Glomerular visceral epithelial cell (primary cell): ENCODE measurements around the gene INVS.
"Not testable (repeated sequence)": the region's sequence is repeated elsewhere in the genome, so short reads cannot be mapped to it uniquely, and the experiment has no call there.

ENCODE experiments used
- DNase-seq: peaks from one replicate; pipeline ENCODE4 v3.0.0-alpha.2; 2016; ENCODE audit errors: extremely low spot score

INVS gene

DNA sequence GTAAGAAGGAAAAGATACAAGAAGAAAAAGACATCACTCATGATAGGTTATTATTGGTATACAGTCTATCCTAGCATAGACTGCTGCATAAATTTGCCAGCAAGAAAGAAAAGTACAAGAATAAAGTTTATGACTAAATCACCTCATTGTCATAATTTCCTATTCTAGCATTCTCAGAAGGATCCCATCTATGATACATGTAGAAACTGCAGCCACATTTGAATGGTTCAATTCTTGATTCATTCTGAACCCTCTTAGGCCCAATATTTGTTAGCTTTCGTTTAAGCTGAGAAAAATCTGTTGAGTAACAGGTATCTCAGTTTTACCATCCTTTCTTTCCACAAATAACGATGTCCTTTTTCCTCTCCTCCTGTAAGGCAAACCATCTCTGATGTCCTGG, 21.2 kb downstream of the INVS start:
- no peak for DNase-seq

DNA sequence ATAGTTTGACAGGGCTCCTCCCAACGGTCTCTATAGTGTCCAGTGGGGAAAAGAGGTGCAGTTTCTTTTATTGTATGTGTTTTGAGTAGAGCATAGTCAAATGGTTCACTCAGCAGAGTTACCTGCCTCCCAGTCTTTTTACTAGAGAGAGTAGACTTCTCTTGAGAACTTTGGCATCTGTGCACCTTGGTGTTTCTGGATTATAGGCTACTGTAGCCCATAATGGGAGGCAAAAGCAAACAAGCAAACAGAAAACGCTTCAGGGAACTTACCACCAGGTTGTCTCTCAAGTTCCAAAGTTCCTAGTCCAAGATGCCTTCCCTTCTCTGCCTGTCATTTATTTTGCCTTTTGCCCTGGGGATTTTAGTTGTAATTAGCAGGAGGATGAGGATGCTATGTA, 26.2 kb downstream of the INVS start:
- no peak for DNase-seq

DNA sequence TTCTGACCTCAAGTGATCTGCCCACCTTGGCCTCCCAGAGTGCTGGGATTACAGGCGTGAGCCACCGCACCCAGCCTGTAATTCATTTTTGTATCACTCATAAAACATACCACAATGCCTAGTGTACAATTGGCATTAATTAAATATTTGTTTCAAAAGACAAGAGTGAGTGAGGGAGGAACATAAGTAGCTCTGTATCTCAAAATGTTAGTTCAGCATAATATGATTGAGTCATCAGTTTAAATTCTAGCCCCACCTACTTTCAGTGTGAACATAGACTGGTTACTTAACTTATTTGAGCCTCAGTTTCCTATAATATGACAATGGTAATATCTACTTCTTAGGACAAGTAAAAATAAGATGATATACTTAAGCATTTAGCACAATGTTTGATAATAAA, 26.9 kb downstream of the INVS start:
- no peak for DNase-seq

DNA sequence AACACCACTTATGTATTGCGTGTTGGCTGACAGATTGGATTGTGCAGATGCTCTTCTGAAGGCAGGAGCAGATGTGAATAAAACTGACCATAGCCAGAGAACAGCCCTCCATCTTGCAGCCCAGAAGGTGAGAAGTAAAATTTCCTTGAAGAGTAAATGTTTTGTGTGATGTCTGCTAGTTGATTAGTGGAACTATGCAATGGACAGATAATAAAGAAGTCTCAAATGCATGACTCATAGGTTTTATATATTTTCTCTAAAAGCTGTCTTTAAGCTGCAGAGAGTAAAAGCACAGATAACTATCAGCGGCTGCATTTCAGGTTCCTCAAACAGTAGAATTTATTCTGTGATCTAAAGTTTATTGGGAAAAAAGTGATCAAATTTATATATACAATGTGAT, 27.4 kb downstream of the INVS start:
- DNase-seq = no peak

DNA sequence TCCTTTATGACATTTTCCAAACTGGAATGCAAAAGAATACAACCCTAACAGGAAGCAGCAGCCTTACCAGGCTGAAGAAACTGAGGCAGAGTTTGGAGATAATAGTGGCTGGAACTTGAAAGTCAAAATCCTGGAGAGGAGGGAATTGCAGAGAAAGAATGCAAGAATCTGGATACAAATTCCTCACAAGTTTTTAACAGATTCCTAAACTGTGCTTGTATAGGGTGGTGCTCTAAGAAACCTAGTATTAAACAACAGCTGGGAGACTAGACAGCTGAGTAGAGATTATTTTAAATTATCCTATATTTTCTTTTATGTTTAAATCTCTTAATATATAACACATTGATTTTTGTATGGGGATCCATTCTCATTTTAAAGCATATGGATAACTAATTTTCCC, 30.7 kb downstream of the INVS start:
- DNase-seq = no peak

DNA sequence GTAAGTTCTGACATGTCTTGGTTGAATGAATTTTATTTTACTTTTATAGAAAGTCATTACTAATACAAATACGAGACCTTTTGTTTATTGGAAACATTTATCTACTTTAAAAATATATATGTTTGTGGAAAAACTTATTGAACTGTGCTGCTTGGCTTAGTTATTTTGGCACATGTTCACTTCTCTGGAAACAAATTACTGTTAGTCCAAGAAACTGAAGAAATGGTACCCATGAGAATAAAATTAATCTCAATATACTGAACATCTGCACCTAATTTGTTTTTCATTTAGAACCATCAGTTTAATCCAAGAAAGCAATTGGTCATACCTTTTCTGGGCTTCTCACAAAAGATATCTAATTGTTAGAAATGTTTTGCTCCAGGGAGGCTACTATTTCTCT, 32.2 kb downstream of the INVS start:
- no peak for DNase-seq

DNA sequence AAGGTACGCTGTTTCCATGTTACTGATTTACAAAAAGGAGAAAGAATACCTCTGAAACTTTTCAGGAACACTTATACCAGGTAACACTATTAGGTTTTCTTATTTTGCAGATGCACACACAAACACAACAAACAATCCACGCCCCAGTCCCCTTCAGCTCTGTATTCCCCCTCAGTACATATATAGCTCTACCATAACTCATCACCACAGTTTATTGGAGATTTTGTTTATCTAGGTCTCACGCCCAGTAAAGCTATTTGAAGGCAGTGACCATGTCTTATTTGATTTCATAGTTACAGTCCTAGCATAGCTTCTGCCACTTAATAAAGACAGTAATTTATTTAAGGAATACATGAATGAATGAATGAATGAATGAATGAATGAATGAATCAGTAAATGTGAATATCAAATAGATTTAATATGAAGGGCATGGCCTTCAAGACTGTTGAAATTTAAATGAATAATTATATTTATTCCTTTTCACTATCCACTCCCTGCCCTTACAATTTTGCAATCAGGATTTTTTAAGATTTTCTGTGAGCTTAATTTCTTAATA, 32.9 kb downstream of the INVS start:
- DNase-seq = no peak

DNA sequence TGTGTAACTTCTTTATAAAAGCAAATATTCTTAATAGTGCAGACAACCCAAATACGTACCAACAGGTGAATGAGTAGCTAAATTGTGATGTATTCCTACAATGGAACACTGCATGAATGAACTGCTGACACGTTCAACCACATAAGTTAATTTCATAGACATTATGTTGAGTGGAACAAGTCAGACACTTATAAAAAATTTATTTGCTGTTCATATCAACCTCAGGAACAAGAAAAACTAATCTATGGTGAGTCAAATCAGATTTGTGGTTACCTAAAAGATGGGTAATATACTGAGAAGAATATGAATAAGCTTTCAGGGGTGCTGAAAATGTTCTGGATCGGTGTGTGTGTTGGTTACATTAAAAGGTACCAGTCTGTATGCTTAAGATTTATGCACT, 35.7 kb downstream of the INVS start:
- DNase-seq = no peak

DNA sequence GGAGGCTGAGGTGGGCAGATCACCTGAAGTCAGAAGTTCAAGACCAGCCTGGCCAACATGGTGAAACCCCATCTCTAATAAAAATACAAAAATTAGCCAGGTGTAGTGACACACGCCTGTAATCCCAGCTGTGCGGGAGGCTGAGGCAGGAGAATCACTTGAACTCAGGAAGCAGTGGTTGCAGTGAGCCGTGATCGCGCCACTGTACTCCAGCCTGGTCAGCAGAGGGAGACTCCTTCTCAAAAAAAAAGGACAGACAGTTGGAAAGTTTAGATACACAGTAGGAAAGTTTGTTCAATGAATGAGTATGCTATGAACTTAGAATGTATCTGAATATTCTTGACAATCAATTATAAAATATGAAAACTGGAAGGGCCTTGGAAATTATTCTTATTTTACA, 37.8 kb downstream of the INVS start:
- not testable (repeated sequence) for DNase-seq

DNA sequence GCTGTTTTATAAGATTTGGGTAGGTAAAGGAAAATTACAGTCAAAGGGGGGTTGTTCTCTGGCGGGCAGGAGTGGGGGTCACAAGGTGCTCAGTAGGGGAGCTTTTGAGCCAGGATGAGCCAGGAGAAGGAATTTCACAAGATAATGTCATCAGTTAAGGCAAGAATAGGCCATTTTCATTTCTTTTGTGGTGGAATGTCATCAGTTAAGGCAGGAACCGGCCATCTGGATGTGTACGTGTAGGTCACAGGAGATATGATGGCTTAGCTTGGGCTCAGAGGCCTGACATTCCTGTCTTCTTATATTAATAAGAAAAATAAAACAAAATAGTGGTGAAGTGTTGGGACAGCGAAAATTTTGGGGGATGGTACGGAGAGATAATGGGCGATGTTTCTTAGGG, 41.3 kb downstream of the INVS start:
- DNase-seq = not testable (repeated sequence)

DNA sequence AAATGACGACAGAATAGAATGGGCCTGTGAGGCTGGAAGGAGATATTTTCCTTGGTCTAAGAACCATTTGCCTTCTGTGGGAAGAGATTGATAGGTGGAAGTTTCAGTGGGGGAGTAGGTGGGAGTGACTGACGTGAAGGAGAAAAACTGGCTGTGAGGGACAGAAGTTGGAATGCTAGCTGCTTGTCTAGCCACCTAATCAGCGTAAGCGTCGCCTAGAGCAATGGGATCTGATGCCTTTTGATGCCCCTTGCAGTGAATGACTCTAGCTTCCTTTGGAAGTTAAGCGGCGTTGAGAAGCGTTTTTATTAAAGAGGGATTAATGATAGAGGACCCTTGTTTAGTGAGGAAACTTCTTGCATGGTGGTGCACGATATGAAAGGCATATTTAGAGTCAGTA, 42.8 kb downstream of the INVS start:
- DNase-seq = not testable (repeated sequence)

DNA sequence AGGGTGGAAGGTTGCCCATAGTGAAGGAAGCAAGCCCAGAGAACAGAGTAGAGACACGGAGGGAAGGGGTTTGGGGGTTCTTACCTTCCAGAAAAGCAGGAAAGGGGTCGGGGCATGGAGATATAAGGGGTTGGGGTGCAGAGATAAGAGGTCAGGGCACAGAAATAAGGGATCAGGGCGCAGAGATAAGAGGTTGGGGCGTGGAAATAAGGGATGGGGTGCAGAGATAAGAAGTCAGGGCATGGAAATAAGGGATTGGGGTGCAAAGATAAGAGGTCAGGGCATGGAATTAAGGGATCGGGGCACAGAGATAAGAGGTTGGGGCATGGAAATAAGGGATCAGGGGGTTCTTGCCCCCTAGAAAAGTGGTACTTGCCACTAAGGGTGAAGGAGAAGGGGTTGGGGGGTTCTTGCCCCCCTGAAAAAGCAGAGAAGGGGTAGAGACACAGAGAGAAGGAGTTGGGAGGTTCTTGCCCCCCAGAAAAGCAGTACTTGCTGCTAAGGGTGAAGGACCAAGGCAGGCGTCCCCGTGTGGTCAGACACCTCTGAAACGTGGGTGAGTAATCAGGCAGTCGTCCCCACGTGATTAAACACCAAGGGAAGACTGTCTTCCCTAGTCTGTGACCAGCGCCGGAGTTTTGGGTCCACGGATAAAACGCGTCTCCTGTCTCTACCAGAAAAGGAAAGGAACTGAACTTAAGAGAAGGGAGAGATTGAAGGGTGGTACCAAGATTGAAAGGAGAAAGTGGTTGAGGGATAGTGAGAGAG, 46.3 kb downstream of the INVS start:
- not testable (repeated sequence) for DNase-seq

DNA sequence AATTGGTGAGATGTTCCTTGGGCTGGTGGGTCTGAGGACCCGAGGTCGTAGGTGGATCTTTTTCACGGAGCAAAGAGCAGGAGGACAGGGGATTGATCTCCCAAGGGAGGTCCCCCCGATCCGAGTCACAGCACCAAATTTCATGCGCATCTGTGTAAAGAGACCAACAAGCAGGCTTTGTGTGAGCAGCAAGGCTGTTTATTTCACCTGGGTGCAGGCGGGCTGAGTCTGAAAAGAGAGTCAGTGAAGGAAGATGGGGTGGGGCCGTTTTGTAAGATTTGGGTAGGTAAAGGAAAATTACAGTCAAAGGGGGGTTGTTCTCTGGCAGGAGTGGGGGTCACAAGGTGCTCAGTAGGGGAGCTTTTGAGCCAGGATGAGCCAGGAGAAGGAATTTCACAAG, 46.9 kb downstream of the INVS start:
- DNase-seq = not testable (repeated sequence)

DNA sequence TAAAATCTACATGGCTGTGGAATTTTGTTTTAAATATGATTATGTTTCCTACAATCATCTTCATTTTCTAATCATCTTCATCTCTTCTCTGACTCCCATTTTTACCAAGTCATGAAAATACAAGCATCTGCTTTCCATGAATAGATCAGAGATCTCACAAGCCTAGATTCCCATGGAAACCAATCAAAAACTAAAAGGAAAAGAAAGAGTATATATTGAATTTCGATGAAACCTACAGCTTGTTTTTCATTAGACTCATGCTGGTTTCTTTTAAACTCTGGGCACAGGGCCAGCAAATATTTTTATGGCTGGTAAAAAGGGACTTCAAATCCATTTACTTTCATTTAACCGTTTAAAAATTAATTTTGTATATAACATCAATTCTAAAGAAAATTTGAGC, 51.2 kb downstream of the INVS start:
- no peak for DNase-seq

DNA sequence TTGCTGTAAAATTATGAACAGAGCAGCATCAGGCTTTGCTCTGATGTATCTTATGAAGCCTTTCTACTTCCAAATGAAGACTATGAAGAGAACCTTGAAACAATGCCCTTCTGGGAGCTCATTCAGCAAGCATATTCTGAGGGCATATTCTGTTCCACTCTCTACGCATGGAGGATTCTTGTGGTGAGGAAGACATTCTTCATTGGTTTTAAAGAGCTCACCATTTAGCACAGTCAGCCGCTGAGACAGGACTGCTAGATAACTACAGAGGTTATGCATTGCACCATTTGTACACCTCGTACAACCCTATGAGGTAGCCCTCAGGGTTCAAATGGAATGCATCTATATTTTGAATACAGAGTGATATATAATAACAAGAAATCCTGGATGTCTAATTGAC, 61.0 kb downstream of the INVS start:
- DNase-seq = peak; percentile 78

DNA sequence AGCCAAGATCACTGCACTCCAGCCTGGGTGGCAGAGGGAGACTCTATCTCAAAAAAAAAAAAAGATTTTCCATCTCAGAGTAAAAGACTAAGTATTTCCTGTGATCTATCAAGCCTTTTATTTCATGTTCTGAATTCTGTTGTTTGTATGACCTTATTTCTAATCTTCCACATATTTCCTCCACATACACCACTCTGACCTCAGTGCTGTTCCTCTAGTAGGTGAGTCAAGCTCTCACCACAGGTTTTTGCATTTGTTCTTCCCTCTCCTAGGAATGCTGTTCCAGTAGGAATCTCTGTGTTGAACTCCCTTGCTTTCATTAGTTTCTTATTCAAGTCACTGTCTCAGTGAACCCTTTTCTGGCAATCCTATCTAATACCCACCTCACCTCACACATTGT, 68.1 kb downstream of the INVS start:
- DNase-seq = no peak

DNA sequence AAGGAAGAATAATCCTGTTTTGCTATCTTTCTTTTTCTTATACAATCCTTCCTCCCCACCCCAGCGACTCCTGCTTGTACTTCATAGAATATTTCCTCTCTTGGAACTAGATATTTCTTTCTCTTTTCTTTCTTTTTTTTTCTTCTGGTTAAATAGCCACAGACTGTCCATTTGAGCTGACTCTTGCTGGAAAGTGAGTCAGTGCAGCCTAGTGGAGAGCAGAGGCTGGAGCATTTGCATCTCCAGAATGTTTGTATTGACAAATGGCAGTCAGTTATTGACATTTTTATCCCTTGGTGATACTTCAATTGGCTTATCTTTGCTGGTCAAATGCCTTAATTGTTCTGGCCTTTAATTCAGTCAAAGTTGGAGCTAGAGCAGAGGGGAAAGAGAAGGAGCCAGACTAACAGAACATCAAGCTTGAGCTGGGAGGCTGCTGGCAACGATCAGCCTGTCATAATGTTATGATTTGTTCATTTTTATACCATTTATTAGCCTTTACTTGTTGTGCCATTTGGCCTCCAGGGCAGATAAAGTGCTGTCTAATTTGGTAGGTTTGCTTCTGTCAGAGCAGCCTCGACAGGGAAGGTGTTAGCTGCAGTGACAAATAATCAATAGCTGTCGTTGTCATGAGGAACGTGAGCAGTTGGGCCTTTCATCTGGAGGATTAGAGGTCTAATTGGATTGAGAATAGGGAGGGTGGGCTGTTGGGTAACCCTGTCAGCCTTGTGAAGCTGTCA, 69.0 kb downstream of the INVS start:
- DNase-seq = no peak

DNA sequence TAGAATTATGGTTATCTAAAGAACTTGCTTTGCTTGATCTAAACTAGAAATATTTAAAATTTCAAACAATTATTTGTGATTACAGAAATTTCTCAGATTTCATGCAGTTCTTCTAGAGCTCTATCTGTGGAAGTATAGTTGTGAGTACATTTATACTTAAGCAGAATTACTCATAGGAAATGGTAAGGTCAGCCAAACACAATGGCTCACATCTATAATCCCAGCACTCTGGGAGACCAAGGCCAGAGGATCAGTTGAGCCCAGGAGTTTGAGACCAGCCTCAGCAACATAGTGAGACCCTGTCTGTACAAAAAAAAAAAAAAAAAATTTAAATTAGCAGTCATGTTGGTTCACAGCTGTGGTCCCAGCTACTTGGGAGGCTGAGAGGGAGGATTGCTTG, 71.0 kb downstream of the INVS start:
- DNase-seq = no peak

DNA sequence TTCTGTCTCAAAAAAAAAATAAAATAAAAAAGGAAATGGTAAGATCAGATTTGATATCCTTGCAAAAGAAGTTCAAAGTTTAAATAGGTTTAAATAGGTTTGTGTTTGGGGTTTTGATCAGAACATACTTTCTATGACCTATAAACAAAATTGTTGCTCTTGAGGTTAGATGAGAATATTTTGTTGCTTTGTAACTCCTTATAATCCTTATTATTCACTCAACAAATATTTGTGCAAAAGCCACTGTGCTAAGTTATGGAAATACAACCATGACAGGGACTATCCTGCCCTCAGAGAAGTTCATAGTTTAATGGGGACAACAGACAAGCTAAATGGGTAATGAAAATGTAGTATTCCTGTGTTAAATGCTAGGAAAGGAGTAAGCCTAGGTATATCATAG, 71.5 kb downstream of the INVS start:
- DNase-seq = no peak

DNA sequence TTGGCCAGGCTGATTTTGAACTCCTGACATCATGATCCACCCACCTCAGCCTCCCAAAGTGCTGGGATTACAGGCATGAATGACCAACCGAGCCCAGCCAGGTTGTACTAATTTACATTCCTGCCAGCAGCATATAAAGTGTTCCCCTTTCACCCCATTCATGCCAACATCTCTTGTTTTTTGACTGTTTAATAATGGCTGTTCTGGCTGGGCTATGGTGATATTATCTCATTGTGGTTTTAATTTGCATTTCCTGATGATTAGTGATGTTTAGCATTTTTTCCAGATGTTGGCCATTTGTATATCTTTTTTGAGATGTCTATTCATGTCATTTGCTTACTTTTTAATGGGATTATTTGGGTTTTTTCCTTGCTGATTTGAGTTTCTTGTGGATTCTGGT, 87.3 kb downstream of the INVS start:
- no peak for DNase-seq

DNA sequence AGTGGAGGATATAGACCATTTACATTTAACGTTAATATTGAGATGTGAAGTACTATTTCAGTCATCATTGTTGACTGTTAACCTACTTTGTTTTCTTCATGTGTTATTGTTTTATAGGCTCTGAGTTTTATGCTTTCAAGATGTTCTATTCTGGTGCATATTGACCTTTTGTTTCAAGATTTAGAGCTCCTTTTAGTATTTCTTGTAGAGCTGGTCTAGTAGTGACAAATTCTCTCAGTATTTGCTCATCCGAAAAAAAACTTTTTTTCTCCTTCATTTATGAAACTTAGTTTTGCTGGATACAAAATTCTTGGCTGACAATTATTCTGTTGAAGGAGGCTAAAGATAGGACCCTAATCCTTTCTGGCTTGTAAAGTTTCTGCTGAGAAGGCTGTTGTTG, 91.3 kb downstream of the INVS start:
- DNase-seq = no peak

DNA sequence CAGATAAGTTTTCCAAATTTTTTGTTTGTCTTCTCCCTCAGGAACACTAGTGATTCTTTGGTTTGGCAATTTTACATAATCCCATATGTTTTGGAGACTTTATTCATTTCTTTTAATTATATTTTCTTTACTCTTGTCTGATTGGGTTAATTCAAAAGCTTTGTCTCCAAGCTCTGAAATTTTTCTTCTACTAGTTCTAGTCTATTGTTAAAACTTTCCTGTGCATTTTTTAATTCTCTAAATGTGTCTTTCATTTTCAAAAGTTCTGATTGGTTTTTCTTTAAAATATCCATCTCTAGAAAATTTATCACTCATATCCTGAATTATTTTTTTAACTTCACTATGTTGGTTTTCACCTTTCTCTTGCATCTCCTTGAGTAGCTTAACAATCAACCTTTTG, 92.2 kb downstream of the INVS start:
- no peak for DNase-seq

DNA sequence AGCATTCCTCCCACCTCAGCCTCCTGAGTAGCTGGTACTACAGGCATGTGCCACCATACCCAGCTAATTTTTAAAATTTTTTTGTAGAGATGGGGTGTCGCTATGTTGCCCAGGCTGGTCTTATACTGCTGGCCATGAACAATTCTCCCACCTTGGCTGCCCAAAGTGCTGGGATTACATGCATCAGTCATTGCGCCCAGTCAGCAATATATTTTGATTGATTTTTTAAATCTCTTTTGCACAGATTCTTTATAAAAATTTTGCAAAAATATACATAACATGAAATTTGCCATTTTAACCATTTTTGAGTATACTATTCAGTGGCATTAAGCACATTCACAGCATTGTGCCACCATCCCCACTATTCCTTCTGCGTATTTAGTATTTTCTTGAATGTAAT, 94.0 kb downstream of the INVS start:
- no peak for DNase-seq
